Subcutaneous abdominal adipose tissue (tissue), 5 donors: ENCODE results near the gene NOP16.
A peak's percentile ranks its signal among the peaks of the same experiment; 100 is the strongest.

ENCODE experiments used
- H3K27ac ChIP-seq: one replicate; pipeline ENCODE4 v1.7.0; 2013; ENCODE audit warnings: low read depth, mild to moderate bottlenecking, inconsistent platforms, low read length, moderate library complexity
- H3K27me3 ChIP-seq, 5 donors: one replicate each; pipeline ENCODE4 v1.7.0; 2013; ENCODE audit warnings: low read length in 5 of 5, inconsistent platforms in 1 of 5; ENCODE audit not compliant: control insufficient read depth in 5 of 5, insufficient read depth in 4 of 5
- H3K36me3 ChIP-seq, 5 donors: one replicate each; pipeline ENCODE4 v1.7.0; 2013; ENCODE audit warnings: low read length in 5 of 5; ENCODE audit not compliant: control insufficient read depth in 5 of 5, insufficient read depth in 5 of 5
- H3K4me1 ChIP-seq, 5 donors: one replicate each; pipeline ENCODE4 v1.7.0; 2013; ENCODE audit warnings: low read length in 5 of 5, mild to moderate bottlenecking in 3 of 5, moderate library complexity in 1 of 5; ENCODE audit not compliant: control insufficient read depth in 5 of 5, insufficient read depth in 5 of 5
- H3K4me3 ChIP-seq, 5 donors: one replicate each; pipeline ENCODE4 v1.7.0; 2013; ENCODE audit warnings: low read length in 5 of 5, low read depth in 1 of 5
- H3K9ac ChIP-seq, 5 donors: one replicate each; pipeline ENCODE4 v1.7.0; 2013; ENCODE audit warnings: low read length in 5 of 5, mild to moderate bottlenecking in 4 of 5, moderate library complexity in 3 of 5
- H3K9me3 ChIP-seq, 5 donors: one replicate each; pipeline ENCODE4 v1.7.0; 2013; ENCODE audit warnings: low read length in 5 of 5; ENCODE audit not compliant: control insufficient read depth in 5 of 5
- donor health status: healthy.
- donor health status: healthy.
- donor health status: healthy.
- donor health status: healthy.
- donor health status: healthy.

NOP16 gene

GRCh38 chr5:176400382-176401156, 12.2 kb upstream of the NOP16 start:
- Histone ChIP-seq H3K4me3 (no peak overlapping the region), H3K27ac (no peak overlapping the region), H3K9me3 (no peaks in the 10 kb centered on the region), H3K36me3 (peaks cover 0 to 51% (median 22%) of the 10 kb centered on the region in 5 donors), H3K4me1 (peaks cover 0 to 12% (median 4%) of the 10 kb centered on the region in 5 donors), H3K27me3 (no peaks in the 10 kb centered on the region), H3K9ac (no peak overlapping the region)

DNA sequence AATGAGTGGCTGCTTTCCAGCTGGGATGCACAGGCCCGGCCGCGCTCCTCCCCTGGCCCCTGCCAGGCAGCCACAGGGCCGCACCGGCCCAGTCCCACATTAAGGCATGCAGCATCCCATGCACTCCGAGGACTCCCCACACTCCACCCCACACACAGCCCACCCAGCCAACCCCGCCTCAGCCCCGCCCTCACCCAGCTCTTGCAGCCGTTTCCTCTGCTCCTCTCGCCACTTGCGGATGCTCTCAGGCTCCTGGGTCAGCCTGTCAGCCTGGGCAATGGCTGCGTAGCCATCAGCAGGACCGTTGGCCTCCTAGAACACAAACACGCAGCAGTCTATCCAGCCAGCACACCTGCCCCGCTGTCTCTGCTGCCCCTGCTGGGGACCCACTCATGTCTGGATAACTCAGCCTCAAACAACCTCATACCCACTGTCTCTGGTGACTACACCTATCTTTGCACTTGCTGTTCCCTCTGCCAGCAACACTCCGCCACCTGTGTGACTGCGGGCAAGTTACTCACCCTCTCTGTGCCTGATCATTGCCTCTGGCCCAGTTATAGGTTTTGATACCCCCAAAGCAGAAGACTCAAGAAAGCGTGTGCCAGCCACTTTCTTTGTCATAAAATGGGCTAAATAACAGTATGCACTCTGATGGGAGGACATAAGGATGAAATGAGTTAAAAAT, 9.5 kb upstream of the NOP16 start:
- Histone ChIP-seq H3K27ac (no peak overlapping the region), H3K4me3 (no peak overlapping the region), H3K36me3 (peaks cover 0 to 60% (median 37%) of the 10 kb centered on the region in 5 donors), H3K4me1 (peaks cover 0 to 12% (median 4%) of the 10 kb centered on the region in 5 donors), H3K9me3 (no peaks in the 10 kb centered on the region), H3K9ac (no peak overlapping the region), H3K27me3 (no peaks in the 10 kb centered on the region)

- H3K9ac ChIP-seq, result no peak overlapping the region
Measured at GRCh38 chr5:176396330-176396729, 7.9 kb upstream of the NOP16 start.

GRCh38 chr5:176394881-176395675, 6.7 kb upstream of the NOP16 start:
- peaks cover 0 to 7% (median 0%) of the 10 kb centered on the region in 5 donors for H3K4me1 ChIP-seq
- no peak overlapping the region for H3K27ac ChIP-seq
- no peak overlapping the region for H3K9ac ChIP-seq
- H3K27me3 ChIP-seq, result no peaks in the 10 kb centered on the region
- peaks cover 0 to 75% (median 54%) of the 10 kb centered on the region in 5 donors for H3K36me3 ChIP-seq
- no peaks in the 10 kb centered on the region for H3K9me3 ChIP-seq
- H3K4me3 ChIP-seq, result no peak overlapping the region

More at GRCh38 chr5:176396330-176396729, 7.9 kb upstream of the NOP16 start:
- H3K27me3 ChIP-seq, result no peaks in the 10 kb centered on the region
- H3K27ac ChIP-seq, result no peak overlapping the region
- peaks cover 0 to 7% (median 0%) of the 10 kb centered on the region in 5 donors for H3K4me1 ChIP-seq
- H3K9me3 ChIP-seq, result no peaks in the 10 kb centered on the region
- H3K4me3 ChIP-seq, result no peak overlapping the region
- peaks cover 0 to 74% (median 51%) of the 10 kb centered on the region in 5 donors for H3K36me3 ChIP-seq

DNA sequence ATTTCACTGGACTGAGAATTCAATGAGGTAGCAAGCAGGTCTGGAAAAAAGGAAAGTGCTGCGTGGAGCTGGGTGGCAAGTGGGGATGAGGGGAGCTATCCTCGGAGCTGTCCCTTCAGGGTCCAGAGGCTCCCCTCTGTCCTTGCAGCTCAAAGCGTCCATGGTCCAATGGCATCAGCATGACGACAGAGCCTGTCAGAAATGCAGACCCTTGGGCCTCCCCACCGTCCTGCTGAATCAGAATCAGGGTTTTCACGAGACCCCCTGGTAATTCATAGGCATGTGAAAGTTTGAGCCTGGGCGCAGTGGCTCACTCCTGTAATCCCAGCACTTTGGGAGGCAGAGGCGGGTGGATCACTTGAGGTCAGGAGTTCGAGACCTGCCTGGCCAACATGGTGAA, 5.7 kb upstream of the NOP16 start:
- Histone ChIP-seq H3K27me3 (no peaks in the 10 kb centered on the region), H3K4me3 (no peak overlapping the region), H3K4me1 (peaks cover 0 to 14% (median 7%) of the 10 kb centered on the region in 5 donors), H3K36me3 (peaks cover 0 to 73% (median 54%) of the 10 kb centered on the region in 5 donors), H3K9ac (no peak overlapping the region), H3K27ac (no peak overlapping the region), H3K9me3 (no peaks in the 10 kb centered on the region)

DNA sequence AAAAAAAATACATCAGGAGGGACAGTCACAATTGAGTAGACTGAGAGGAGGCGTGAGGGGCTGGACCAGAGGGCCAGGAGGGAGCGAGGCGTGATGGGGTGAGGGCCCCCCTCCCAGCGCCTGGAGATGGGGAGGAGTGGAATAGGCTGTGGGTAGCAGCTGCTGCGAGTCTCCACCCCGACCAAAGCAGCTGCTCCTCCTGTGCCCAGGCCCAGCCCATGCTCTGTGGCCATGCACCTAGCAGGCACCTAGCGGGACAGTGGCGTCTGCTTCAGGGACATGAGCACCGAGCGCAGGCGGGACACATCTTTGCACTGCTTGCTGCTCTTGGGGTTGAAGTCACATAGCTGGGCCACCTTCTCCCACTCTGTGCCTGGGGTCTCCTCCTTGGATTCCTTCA, 4.1 kb upstream of the NOP16 start:
- Histone ChIP-seq H3K4me1 (peaks cover 1 to 24% (median 17%) of the 10 kb centered on the region in 5 donors), H3K4me3 (no peak overlapping the region), H3K36me3 (peaks cover 0 to 64% (median 51%) of the 10 kb centered on the region in 5 donors), H3K27me3 (no peaks in the 10 kb centered on the region), H3K9me3 (no peaks in the 10 kb centered on the region), H3K27ac (no peak overlapping the region), H3K9ac (no peak overlapping the region)

GRCh38 chr5:176391999-176392398, 3.6 kb upstream of the NOP16 start:
- H3K4me1 ChIP-seq, result peaks cover 1 to 29% (median 22%) of the 10 kb centered on the region in 5 donors
- H3K27me3 ChIP-seq, result no peaks in the 10 kb centered on the region
- H3K36me3 ChIP-seq, result peaks cover 0 to 61% (median 47%) of the 10 kb centered on the region in 5 donors

DNA sequence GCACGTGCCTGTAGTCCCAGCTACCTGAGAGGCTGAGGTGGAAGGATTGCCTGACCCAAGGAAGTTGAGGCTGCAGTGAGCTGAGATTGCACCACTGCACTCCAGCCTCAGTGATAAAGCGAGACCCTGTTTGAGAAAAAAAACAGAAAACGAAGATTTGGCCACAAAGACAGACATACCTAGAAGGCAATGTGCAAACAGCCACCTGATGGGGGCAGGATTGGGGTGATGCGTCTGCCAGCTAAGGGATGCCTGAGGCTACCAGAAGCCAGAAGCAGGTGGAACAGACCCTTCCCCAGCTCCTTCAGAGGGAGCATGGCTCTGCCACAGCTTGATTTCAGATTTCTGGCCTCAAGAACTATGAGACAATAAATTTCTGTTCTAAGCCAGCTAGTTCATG, 3.1 kb upstream of the NOP16 start:
- peaks cover 0 to 55% (median 43%) of the 10 kb centered on the region in 5 donors for H3K36me3 ChIP-seq
- no peaks in the 10 kb centered on the region for H3K9me3 ChIP-seq
- H3K27me3 ChIP-seq, result no peaks in the 10 kb centered on the region
- H3K27ac ChIP-seq, result no peak overlapping the region
- H3K9ac ChIP-seq, result no peak overlapping the region
- H3K4me3 ChIP-seq, result no peak overlapping the region
- peaks cover 1 to 32% (median 23%) of the 10 kb centered on the region in 5 donors for H3K4me1 ChIP-seq

More at GRCh38 chr5:176391999-176392398, 3.6 kb upstream of the NOP16 start:
- no peaks in the 10 kb centered on the region for H3K9me3 ChIP-seq
- H3K27ac ChIP-seq, result no peak overlapping the region
- H3K9ac ChIP-seq, result no peak overlapping the region
- H3K4me3 ChIP-seq, result no peak overlapping the region

- H3K4me1 ChIP-seq, result peaks cover 1 to 27% (median 21%) of the 10 kb centered on the region in 5 donors
- H3K9ac ChIP-seq, result peak overlapping the region; percentile 63 to 89 (median 80)
- H3K27me3 ChIP-seq, result no peaks in the 10 kb centered on the region
- H3K4me3 ChIP-seq, result peak overlapping the region; percentile 84 to 96 (median 93)
- peak overlapping the region; percentile 94 for H3K27ac ChIP-seq
- no peaks in the 10 kb centered on the region for H3K9me3 ChIP-seq
- H3K36me3 ChIP-seq, result peaks cover 2 to 49% (median 44%) of the 10 kb centered on the region in 5 donors
Measured at GRCh38 chr5:176389135-176390123, 1.0 kb upstream of the NOP16 start.
